ENCODE data around the gene EFNA2.
A peak's percentile ranks its signal among the peaks of the same experiment; 100 is the strongest.

The EFNA2 gene

DNA sequence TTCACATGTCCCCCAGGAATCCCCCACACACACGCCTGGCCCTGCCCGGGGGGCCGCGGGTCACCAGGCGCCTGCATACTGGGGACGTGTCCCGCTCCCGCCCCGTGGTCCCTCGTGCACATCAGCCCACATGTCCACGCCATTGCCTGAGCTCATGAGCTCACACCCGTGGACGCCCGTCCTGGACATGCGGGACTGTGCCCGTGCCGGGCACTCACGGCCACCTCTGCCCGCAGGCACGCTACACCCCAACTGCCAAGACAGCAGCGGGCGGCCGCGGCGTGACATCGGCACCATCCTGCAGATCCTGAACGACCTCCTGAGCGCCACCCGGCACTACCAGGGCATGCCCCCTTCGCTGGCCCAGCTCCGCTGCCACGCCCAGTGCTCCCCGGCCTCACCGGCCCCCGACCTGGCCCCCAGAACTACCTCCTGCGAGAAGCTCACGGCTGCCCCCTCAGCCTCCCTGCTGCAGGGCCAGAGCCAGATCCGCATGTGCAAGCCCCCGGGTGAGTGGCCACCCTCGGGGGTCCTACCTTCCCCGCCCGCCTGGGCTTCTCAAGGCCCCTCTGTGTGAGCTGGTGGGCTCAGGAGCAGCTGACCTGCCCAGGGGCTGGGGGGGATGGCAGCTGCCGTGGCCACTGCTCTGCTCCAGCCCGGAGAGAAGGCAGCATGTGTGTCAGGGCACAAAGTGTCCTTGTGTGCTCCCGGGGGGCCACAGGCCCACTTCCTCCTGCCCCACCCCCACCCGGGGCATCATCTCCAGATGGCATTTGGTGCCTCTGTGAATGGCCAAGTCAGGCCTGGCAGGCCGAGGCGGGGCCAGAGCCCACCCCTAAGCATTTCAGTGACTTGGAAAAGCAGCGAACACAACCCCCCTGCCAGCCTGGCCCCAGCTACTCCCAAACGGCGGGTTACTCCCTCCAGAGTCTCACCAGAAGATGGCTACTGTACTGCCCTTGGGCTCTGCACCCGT is 30.2 kb upstream of the EFNA2 start:
- H3K36me3 ChIP-seq (ENCODE audit: low read length) = no peaks in the 10 kb centered on the region
- no peak overlapping the region for H3K9ac ChIP-seq (ENCODE audit: low read length)
- no peak overlapping the region for H3K4me2 ChIP-seq (ENCODE audit: low read depth, low read length, poor library complexity, severe bottlenecking)
- no peak overlapping the region for H3K4me3 ChIP-seq (ENCODE audit: insufficient read depth, low read length, poor library complexity, severe bottlenecking)
- no peaks in the 10 kb centered on the region for H3K9me3 ChIP-seq (ENCODE audit: insufficient read depth, low read length)
- no peaks in the 10 kb centered on the region for H4K20me1 ChIP-seq (ENCODE audit: low read depth, low read length)
- H3K79me2 ChIP-seq (ENCODE audit: insufficient read depth, low read length) = peaks cover 23% of the 10 kb centered on the region
- H3F3A ChIP-seq (ENCODE audit: insufficient read depth) = peaks cover 43% of the 10 kb centered on the region
- no peaks in the 10 kb centered on the region for H3K9me2 ChIP-seq (replicated peaks; ENCODE audit: insufficient read depth, low read length)
- H3K27ac ChIP-seq (ENCODE audit: low read depth, low read length) = no peak overlapping the region
- no peak overlapping the region for H2AFZ ChIP-seq (ENCODE audit: low read depth, low read length, severe bottlenecking)
- no peaks in the 10 kb centered on the region for H3K27me3 ChIP-seq (ENCODE audit: low read length)
- TF ChIP-seq, protein P1, sequence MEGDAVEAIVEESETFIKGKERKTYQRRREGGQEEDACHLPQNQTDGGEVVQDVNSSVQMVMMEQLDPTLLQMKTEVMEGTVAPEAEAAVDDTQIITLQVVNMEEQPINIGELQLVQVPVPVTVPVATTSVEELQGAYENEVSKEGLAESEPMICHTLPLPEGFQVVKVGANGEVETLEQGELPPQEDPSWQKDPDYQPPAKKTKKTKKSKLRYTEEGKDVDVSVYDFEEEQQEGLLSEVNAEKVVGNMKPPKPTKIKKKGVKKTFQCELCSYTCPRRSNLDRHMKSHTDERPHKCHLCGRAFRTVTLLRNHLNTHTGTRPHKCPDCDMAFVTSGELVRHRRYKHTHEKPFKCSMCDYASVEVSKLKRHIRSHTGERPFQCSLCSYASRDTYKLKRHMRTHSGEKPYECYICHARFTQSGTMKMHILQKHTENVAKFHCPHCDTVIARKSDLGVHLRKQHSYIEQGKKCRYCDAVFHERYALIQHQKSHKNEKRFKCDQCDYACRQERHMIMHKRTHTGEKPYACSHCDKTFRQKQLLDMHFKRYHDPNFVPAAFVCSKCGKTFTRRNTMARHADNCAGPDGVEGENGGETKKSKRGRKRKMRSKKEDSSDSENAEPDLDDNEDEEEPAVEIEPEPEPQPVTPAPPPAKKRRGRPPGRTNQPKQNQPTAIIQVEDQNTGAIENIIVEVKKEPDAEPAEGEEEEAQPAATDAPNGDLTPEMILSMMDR (IDR thresholded peaks at IDR 0.05; ENCODE audit: insufficient read depth, low read length, poor library complexity, severe bottlenecking) = no peak
- no peak for TF ChIP-seq EZH2phosphoT487 (conservative IDR thresholded peaks at IDR 0.05; ENCODE audit: low read length)

DNA sequence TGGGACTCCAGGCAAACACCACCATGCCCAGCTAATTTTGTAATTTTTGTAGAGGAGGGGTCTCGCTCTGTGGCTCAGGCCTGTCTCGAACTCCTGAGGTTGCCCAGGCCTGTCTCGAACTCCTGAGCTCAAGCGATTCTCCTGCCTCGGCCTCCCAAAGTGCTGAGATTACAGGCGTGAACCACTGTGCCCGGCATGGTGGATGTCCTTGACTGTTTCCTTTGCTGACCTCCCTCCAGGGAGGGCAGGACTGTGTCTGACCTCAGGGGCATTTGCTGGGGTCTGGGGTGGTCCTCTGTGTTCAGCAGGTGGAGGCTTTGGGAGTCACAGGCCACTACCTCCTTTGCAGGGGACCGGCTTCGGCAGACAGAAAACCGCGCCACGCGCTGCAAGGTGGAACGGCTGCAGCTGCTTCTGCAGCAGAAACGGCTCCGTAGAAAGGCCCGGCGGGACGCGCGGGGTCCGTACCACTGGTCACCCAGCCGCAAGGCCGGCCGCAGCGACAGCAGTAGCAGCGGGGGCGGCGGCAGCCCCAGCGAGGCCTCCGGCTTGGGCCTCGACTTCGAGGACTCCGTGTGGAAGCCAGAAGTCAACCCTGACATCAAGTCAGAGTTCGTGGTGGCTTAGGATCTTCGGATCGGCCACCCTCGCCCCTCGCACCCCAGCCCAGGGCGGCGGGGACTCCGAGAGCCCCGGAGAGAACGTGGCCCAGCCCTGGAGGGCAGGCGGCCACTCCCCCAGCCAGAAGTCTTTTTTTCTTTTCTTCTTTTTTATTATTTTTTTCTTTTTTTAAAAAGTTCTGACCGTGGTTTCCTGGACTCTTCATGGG is 28.8 kb upstream of the EFNA2 start:
- Histone ChIP-seq H3F3A (ENCODE audit: insufficient read depth) (peaks cover 34% of the 10 kb centered on the region), H3K27ac (ENCODE audit: low read depth, low read length) (no peak overlapping the region), H2AFZ (ENCODE audit: low read depth, low read length, severe bottlenecking) (no peak overlapping the region), H3K27me3 (ENCODE audit: low read length) (no peaks in the 10 kb centered on the region), H4K20me1 (ENCODE audit: low read depth, low read length) (no peaks in the 10 kb centered on the region), H3K4me3 (ENCODE audit: insufficient read depth, low read length, poor library complexity, severe bottlenecking) (no peak overlapping the region), H3K4me2 (ENCODE audit: low read depth, low read length, poor library complexity, severe bottlenecking) (no peak overlapping the region), H3K9me3 (ENCODE audit: insufficient read depth, low read length) (no peaks in the 10 kb centered on the region), H3K79me2 (ENCODE audit: insufficient read depth, low read length) (peaks cover 10% of the 10 kb centered on the region; the same call in 1 of the 2 replicates), H3K9me2 (replicated peaks; ENCODE audit: insufficient read depth, low read length) (no peaks in the 10 kb centered on the region), H3K36me3 (ENCODE audit: low read length) (no peaks in the 10 kb centered on the region), H3K9ac (ENCODE audit: low read length) (no peak overlapping the region)
- TF ChIP-seq, protein P1 (IDR thresholded peaks at IDR 0.05; ENCODE audit: insufficient read depth, low read length, poor library complexity, severe bottlenecking) = no peak

DNA sequence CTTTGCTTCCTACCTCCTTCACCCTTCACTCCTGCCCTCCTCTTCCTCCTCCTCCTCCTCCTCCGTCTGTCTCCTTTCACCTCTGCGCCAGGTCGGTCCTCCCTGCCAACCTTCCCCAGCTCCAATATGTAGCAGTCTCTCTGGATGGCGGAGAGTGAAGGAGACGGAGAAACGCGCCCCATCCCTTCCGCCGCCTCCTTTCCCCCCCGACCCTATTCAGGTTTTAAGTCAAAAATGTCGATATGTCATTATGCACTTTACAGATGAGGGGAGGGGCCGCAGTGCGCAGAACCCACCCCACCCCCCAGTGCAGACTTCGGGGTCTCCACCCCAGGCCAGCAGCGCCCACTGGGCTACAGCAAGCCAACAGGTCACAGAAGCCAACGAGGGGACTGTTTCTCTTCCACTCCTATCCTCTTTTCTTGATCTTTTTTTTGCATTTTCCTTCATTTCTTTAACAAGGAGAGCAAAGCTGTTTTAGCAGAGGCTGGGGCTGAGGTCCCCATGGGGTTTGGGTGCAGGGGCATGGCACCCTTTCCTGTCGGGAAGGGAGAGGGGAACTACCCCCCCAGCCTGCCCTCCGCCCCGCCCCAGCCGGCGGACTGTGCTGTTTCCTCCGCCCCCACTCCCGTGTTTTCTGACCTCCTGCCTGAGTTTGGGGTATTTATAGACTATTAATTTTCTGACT is 28.1 kb upstream of the EFNA2 start:
- H3K9ac ChIP-seq (ENCODE audit: low read length) = no peak overlapping the region
- H3F3A ChIP-seq (ENCODE audit: insufficient read depth) = peaks cover 40% of the 10 kb centered on the region
- H3K36me3 ChIP-seq (ENCODE audit: low read length) = no peaks in the 10 kb centered on the region
- H3K4me2 ChIP-seq (ENCODE audit: low read depth, low read length, poor library complexity, severe bottlenecking) = peak overlapping the region; percentile 70
- no peak overlapping the region for H2AFZ ChIP-seq (ENCODE audit: low read depth, low read length, severe bottlenecking)
- TF ChIP-seq, protein P1 (IDR thresholded peaks at IDR 0.05; ENCODE audit: insufficient read depth, low read length, poor library complexity, severe bottlenecking) = no peak
- no peak for TF ChIP-seq EZH2phosphoT487 (conservative IDR thresholded peaks at IDR 0.05; ENCODE audit: low read length)
- peaks cover 9% of the 10 kb centered on the region; the same call in 1 of the 2 replicates for H3K79me2 ChIP-seq (ENCODE audit: insufficient read depth, low read length)
- no peak overlapping the region for H3K4me3 ChIP-seq (ENCODE audit: insufficient read depth, low read length, poor library complexity, severe bottlenecking)
- peak overlapping the region; percentile 91 for H3K27ac ChIP-seq (ENCODE audit: low read depth, low read length)
- no peaks in the 10 kb centered on the region for H3K27me3 ChIP-seq (ENCODE audit: low read length)
- H4K20me1 ChIP-seq (ENCODE audit: low read depth, low read length) = no peaks in the 10 kb centered on the region
- no peaks in the 10 kb centered on the region for H3K9me2 ChIP-seq (replicated peaks; ENCODE audit: insufficient read depth, low read length)
- no peaks in the 10 kb centered on the region for H3K9me3 ChIP-seq (ENCODE audit: insufficient read depth, low read length)

Measured in SU-DHL-6 (cell line).